GM12892 (cell line): ENCODE results near the gene PIAS1.
"Not testable (repeated sequence)": the region's sequence is repeated elsewhere in the genome, so short reads cannot be mapped to it uniquely, and the experiment has no call there.

Experiments
- DNase-seq: peaks from one replicate; pipeline ENCODE4 v3.0.0; 2011; ENCODE audit not compliant: insufficient read length
- FAIRE-seq: peaks from 2 replicates; lab custom pipeline; 2011; peaks lifted over from hg19 to GRCh38; lab: Jason Lieb, UNC
- POLR2A ChIP-seq: IDR thresholded peaks from 2 replicates; pipeline ENCODE4 v1.6.1; 2011; ENCODE audit warnings: low read depth, low read length, control low read depth
- POLR2AphosphoS5 ChIP-seq: IDR thresholded peaks from 2 replicates; pipeline ENCODE4 v1.6.1; 2011; ENCODE audit warnings: low read depth, low read length, control low read depth
- TAF1 ChIP-seq: IDR thresholded peaks from 2 replicates; pipeline ENCODE4 v1.6.1; 2011; ENCODE audit warnings: low read depth, mild to moderate bottlenecking, control low read depth, low read length, borderline replicate concordance

The PIAS1 gene

GRCh38 chr15:68057034-68057433 is 2.9 kb downstream of the PIAS1 start:
- DNase-seq: no peak
- no peak for FAIRE-seq
- TF ChIP-seq TAF1: no peak
- TF ChIP-seq POLR2A: no peak
- TF ChIP-seq POLR2AphosphoS5: no peak

- TF ChIP-seq POLR2A (no peak), TAF1 (no peak), POLR2AphosphoS5 (no peak)
- DNase-seq: no peak
- FAIRE-seq: no peak
Observed at GRCh38 chr15:68057758-68058157, 3.6 kb downstream of the PIAS1 start.

GRCh38 chr15:68058970-68059369 is 4.9 kb downstream of the PIAS1 start:
- DNase-seq, FAIRE-seq: not testable (repeated sequence)

GRCh38 chr15:68059630-68060029 is 5.5 kb downstream of the PIAS1 start:
- TF ChIP-seq POLR2AphosphoS5 (no peak), POLR2A (no peak), TAF1 (no peak)
- DNase-seq (no peak), FAIRE-seq (no peak)

- TF ChIP-seq POLR2A (no peak), TAF1 (no peak), POLR2AphosphoS5 (no peak)
- FAIRE-seq (no peak), DNase-seq (no peak)
Observed at GRCh38 chr15:68061171-68061570, 7.1 kb downstream of the PIAS1 start.

- TF ChIP-seq POLR2A: no peak
- TF ChIP-seq TAF1: no peak
- TF ChIP-seq POLR2AphosphoS5: no peak
- DNase-seq (no peak), FAIRE-seq (no peak)
Observed at GRCh38 chr15:68061602-68062001, 7.5 kb downstream of the PIAS1 start.

- TF ChIP-seq TAF1 (no peak), POLR2A (no peak), POLR2AphosphoS5 (no peak)
- FAIRE-seq: no peak
- no peak for DNase-seq
Observed at GRCh38 chr15:68062214-68062613, 8.1 kb downstream of the PIAS1 start.

- no peak for DNase-seq
- no peak for FAIRE-seq
- no peak for TF ChIP-seq POLR2A
- no peak for TF ChIP-seq POLR2AphosphoS5
- no peak for TF ChIP-seq TAF1
Observed at GRCh38 chr15:68062946-68063465, 8.9 kb downstream of the PIAS1 start.

GRCh38 chr15:68063606-68064005 is 9.5 kb downstream of the PIAS1 start:
- DNase-seq: no peak
- FAIRE-seq: no peak
- TF ChIP-seq TAF1: no peak
- TF ChIP-seq POLR2A: no peak

- FAIRE-seq (peak; percentile 27), DNase-seq (no peak)
- TF ChIP-seq TAF1 (no peak), POLR2AphosphoS5 (no peak), POLR2A (no peak)
Observed at GRCh38 chr15:68073576-68074288, 19.6 kb downstream of the PIAS1 start.

- FAIRE-seq (no peak), DNase-seq (no peak)
- TF ChIP-seq POLR2A (no peak), POLR2AphosphoS5 (no peak), TAF1 (no peak)
Observed at GRCh38 chr15:68075764-68076385, 21.8 kb downstream of the PIAS1 start.

GRCh38 chr15:68078365-68078764 is 24.2 kb downstream of the PIAS1 start:
- no peak for FAIRE-seq

More at GRCh38 chr15:68078365-68078764, 24.2 kb downstream of the PIAS1 start:
- TF ChIP-seq TAF1: no peak
- no peak for TF ChIP-seq POLR2AphosphoS5
- TF ChIP-seq POLR2A: no peak
- DNase-seq: no peak
